ENCODE measurements around the gene ARMC3. TPM values are rescaled to one million over a fixed set of nuclear protein-coding genes. Genes with fewer than 3 reads are reported as not detected.

The ARMC3 gene
- total and polyA plus RNA-seq, 9 donors, result 1.6 to 39.8 (median 3.0) TPM; not detected in 4

- TF ChIP-seq POLR2A (IDR thresholded peaks at IDR 0.05), result no peak
- TF ChIP-seq EP300 (IDR thresholded peaks at IDR 0.05), result no peak
- TF ChIP-seq CTCF (IDR thresholded peaks at IDR 0.05), result no peak
- intact Hi-C loops (cut with DNase I), result no loop called here
- Histone ChIP-seq H3K4me1 (ENCODE audit: insufficient read depth) (no peaks in the 10 kb centered on the region), H3K9me3 (no peaks in the 10 kb centered on the region), H3K27ac (no peak overlapping the region), H3K4me3 (no peak overlapping the region), H3K27me3 (no peaks in the 10 kb centered on the region), H3K36me3 (no peaks in the 10 kb centered on the region)
- no peak for DNase-seq
Measured at GRCh38 chr10:23035569-23035968, 107.7 kb downstream of the ARMC3 start.

GRCh38 chr10:23037152-23037551 lies 109.3 kb downstream of the ARMC3 start:
- intact Hi-C loops (cut with DNase I), result no loop called here
- no peak for TF ChIP-seq EP300 (IDR thresholded peaks at IDR 0.05)
- TF ChIP-seq CTCF (IDR thresholded peaks at IDR 0.05), result no peak
- TF ChIP-seq POLR2A (IDR thresholded peaks at IDR 0.05), result no peak
- no peaks in the 10 kb centered on the region for H3K4me1 ChIP-seq (ENCODE audit: insufficient read depth)
- no peak overlapping the region for H3K27ac ChIP-seq
- DNase-seq, result no peak
- 70 to 83% (median 81%) methylated on average over 10 of the region's 10 CpGs for WGBS, 3 donors
- H3K9me3 ChIP-seq, result no peaks in the 10 kb centered on the region
- no peaks in the 10 kb centered on the region for H3K36me3 ChIP-seq
- H3K27me3 ChIP-seq, result no peaks in the 10 kb centered on the region
- H3K4me3 ChIP-seq, result no peak overlapping the region

GRCh38 chr10:23037561-23037960 lies 109.7 kb downstream of the ARMC3 start:
- Histone ChIP-seq H3K27ac (no peak overlapping the region), H3K9me3 (no peaks in the 10 kb centered on the region), H3K4me1 (ENCODE audit: insufficient read depth) (no peaks in the 10 kb centered on the region), H3K27me3 (no peaks in the 10 kb centered on the region), H3K4me3 (no peak overlapping the region), H3K36me3 (no peaks in the 10 kb centered on the region)
- WGBS, 3 donors, result 32 to 41% (median 33%) methylated on average over 4 of the region's 4 CpGs
- TF ChIP-seq POLR2A (IDR thresholded peaks at IDR 0.05) (no peak), CTCF (IDR thresholded peaks at IDR 0.05) (no peak), EP300 (IDR thresholded peaks at IDR 0.05) (no peak)
- no peak for DNase-seq
- intact Hi-C loops (cut with DNase I), result no loop called here

- WGBS, 3 donors, result 85 to 91% (median 88%) methylated on average over 5 of the region's 5 CpGs
- Histone ChIP-seq H3K9me3 (no peaks in the 10 kb centered on the region), H3K4me1 (ENCODE audit: insufficient read depth) (no peaks in the 10 kb centered on the region), H3K36me3 (no peaks in the 10 kb centered on the region), H3K27ac (no peak overlapping the region), H3K4me3 (no peak overlapping the region), H3K27me3 (no peaks in the 10 kb centered on the region)
- intact Hi-C loops (cut with DNase I), result no loop called here
- no peak for DNase-seq
- TF ChIP-seq CTCF (IDR thresholded peaks at IDR 0.05) (no peak), POLR2A (IDR thresholded peaks at IDR 0.05) (no peak), EP300 (IDR thresholded peaks at IDR 0.05) (no peak)
Measured at GRCh38 chr10:23038172-23038571, 110.3 kb downstream of the ARMC3 start.

- 90% methylated on average over 2 of the region's 2 CpGs for WGBS, 3 donors
- Histone ChIP-seq H3K4me3 (no peak overlapping the region), H3K27me3 (no peaks in the 10 kb centered on the region), H3K9me3 (no peaks in the 10 kb centered on the region), H3K36me3 (no peaks in the 10 kb centered on the region), H3K27ac (no peak overlapping the region), H3K4me1 (ENCODE audit: insufficient read depth) (no peaks in the 10 kb centered on the region)
- DNase-seq, result no peak
- intact Hi-C loops (cut with DNase I), result no loop called here
- no peak for TF ChIP-seq POLR2A (IDR thresholded peaks at IDR 0.05)
- TF ChIP-seq EP300 (IDR thresholded peaks at IDR 0.05), result no peak
- TF ChIP-seq CTCF (IDR thresholded peaks at IDR 0.05), result no peak
Measured at GRCh38 chr10:23040002-23040401, 112.1 kb downstream of the ARMC3 start.

All from ovary (tissue), 9 donors.